Tibial nerve (tissue), 4 donors: ENCODE data around the gene CDH24.

Experiments used
- EP300 ChIP-seq, 2 donors: sonication (generic); formaldehyde crosslinking; IDR thresholded peaks; one replicate each; pipeline ENCODE4 v1.6.1; 2017; ENCODE audit warnings: antibody characterized with exemption in 2 of 2, mild to moderate bottlenecking in 1 of 2
- TF ChIP-seq, protein P1 (sequence below), 5 experiments: fragments of 200-600 bp in 3 of 5; fragments of 450-650 bp in 2 of 5; sonication (generic) in 3 of 5; IDR thresholded peaks; one replicate each; pipeline ENCODE4 v1.5.1; 2016 to 2019; ENCODE audit warnings: antibody characterized with exemption in 5 of 5, mild to moderate bottlenecking in 3 of 5, moderate library complexity in 2 of 5

DNA sequence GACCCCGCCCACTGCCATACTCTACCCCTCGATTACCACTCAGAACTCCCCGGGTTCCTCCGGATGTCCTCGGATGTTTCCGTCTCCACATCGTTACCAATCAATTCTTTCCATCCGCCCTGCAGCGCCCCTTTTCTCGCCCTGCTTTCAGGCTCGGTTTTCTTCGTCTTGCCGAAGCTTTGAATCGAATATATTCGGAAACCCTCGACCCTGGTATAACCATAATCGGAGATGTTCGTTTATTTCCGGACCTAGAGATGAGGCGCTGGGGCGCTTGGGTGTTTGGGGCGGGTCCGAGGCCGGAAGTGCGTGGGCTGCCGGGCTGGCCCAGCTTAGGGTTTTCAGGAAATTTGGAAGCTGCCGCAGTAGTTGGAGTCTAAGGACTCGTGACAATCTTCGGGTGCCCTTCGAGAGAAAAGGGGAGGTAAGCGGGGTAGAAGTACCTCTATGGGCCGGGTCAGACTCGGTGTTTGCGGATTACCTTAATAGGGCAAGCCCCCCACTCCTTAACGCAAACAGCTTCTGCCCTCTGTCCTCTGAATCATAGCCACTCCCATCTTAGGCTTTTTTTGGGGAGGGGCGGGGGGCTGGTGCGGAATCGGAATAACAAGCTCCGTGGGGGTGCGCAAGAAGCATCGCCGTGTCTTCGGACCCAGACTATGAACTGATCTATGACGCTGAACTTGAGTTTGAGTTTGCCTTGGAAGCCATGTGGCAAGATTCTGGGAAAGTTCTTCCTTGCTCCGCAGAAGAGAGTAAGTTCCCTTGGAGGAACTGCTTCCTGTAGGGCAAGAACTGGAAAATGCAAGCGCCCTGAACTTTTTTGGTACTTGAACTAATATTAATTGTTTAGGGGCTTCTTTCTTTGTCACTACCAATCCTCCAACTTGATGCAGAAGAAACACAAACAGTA lies 38.1 kb upstream of the CDH24 start, which contains the start of gene C14orf119:
- TF ChIP-seq, protein P1, sequence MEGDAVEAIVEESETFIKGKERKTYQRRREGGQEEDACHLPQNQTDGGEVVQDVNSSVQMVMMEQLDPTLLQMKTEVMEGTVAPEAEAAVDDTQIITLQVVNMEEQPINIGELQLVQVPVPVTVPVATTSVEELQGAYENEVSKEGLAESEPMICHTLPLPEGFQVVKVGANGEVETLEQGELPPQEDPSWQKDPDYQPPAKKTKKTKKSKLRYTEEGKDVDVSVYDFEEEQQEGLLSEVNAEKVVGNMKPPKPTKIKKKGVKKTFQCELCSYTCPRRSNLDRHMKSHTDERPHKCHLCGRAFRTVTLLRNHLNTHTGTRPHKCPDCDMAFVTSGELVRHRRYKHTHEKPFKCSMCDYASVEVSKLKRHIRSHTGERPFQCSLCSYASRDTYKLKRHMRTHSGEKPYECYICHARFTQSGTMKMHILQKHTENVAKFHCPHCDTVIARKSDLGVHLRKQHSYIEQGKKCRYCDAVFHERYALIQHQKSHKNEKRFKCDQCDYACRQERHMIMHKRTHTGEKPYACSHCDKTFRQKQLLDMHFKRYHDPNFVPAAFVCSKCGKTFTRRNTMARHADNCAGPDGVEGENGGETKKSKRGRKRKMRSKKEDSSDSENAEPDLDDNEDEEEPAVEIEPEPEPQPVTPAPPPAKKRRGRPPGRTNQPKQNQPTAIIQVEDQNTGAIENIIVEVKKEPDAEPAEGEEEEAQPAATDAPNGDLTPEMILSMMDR (IDR thresholded peaks at IDR 0.05), result peak in 1 of 5 experiments; percentile 14
- TF ChIP-seq EP300 (IDR thresholded peaks at IDR 0.05), result peak; percentile 79 to 96
